HEK293 (cell line): ENCODE data around the gene LHFPL2.

Experiments
- BCL11A ChIP-seq: fragments of 450-650 bp; formaldehyde crosslinking; IDR thresholded peaks from 2 replicates; pipeline ENCODE4 v1.5.1; 2016; ENCODE audit warnings: low read depth, missing biosample characterization, missing genetic modification characterization
- FEZF1 ChIP-seq: fragments of 450-650 bp; formaldehyde crosslinking; IDR thresholded peaks from 2 replicates; pipeline ENCODE4 v1.5.1; 2016; ENCODE audit warnings: missing biosample characterization, missing genetic modification characterization
- GLI4 ChIP-seq: fragments of 450-650 bp; formaldehyde crosslinking; IDR thresholded peaks from 2 replicates; pipeline ENCODE4 v1.5.1; 2016; ENCODE audit warnings: missing biosample characterization, missing genetic modification characterization
- KLF16 ChIP-seq: fragments of 450-650 bp; formaldehyde crosslinking; IDR thresholded peaks from 2 replicates; pipeline ENCODE4 v1.5.1; 2017; ENCODE audit warnings: missing biosample characterization, missing genetic modification characterization
- ZNF138 ChIP-seq: fragments of 450-650 bp; formaldehyde crosslinking; IDR thresholded peaks from 2 replicates; pipeline ENCODE4 v1.5.1; 2016; ENCODE audit warnings: missing biosample characterization, missing genetic modification characterization, borderline replicate concordance
- ZNF140 ChIP-seq: fragments of 450-650 bp; formaldehyde crosslinking; IDR thresholded peaks from 2 replicates; pipeline ENCODE4 v1.5.1; 2016; ENCODE audit warnings: missing biosample characterization, missing genetic modification characterization
- ZNF174 ChIP-seq: fragments of 450-650 bp; formaldehyde crosslinking; IDR thresholded peaks from 2 replicates; pipeline ENCODE4 v1.5.0; 2017; ENCODE audit warnings: missing biosample characterization, mild to moderate bottlenecking, missing genetic modification characterization
- ZNF335 ChIP-seq: fragments of 450-650 bp; formaldehyde crosslinking; conservative IDR thresholded peaks from 2 replicates; pipeline ENCODE4 v1.5.1; 2016; ENCODE audit warnings: missing biosample characterization, missing genetic modification characterization
- ZNF548 ChIP-seq: fragments of 450-650 bp; formaldehyde crosslinking; IDR thresholded peaks from 2 replicates; pipeline ENCODE4 v1.5.1; 2016; ENCODE audit warnings: missing biosample characterization, missing genetic modification characterization
- ZNF768 ChIP-seq: fragments of 450-650 bp; formaldehyde crosslinking; IDR thresholded peaks from 2 replicates; pipeline ENCODE4 v1.5.1; 2018; ENCODE audit warnings: missing biosample characterization, mild to moderate bottlenecking, missing genetic modification characterization
- ZNF791 ChIP-seq: fragments of 450-650 bp; formaldehyde crosslinking; IDR thresholded peaks from 2 replicates; pipeline ENCODE4 v1.5.1; 2016; ENCODE audit warnings: missing biosample characterization, missing genetic modification characterization
- TF ChIP-seq, protein P1 (sequence below): fragments of 450-650 bp; formaldehyde crosslinking; IDR thresholded peaks from 2 replicates; pipeline ENCODE4 v1.5.1; 2016; ENCODE audit warnings: missing biosample characterization, missing genetic modification characterization

DNA sequence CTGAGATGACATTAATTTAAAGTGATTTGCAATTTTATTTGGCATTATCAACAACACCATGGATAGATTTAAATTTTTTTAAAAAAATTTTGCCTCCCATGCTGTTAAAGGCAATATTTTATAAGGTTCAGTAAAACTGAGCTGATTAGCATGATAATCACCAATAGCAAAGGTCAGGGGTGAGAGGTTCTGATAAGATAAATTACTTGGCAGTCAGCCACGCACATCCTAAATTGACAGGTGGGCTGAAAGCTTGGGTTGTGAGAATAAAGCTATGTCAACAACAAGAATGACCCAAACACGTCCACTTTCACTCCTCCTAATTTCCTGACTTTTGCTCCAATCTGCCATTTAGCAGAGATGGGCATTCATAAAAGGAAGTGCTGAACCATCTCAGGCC, 127.1 kb downstream of the LHFPL2 start:
- TF ChIP-seq ZNF140 (tag by site-specific recombination) = no peak
- no peak for TF ChIP-seq ZNF768 (tag by site-specific recombination)
- TF ChIP-seq, protein P1, sequence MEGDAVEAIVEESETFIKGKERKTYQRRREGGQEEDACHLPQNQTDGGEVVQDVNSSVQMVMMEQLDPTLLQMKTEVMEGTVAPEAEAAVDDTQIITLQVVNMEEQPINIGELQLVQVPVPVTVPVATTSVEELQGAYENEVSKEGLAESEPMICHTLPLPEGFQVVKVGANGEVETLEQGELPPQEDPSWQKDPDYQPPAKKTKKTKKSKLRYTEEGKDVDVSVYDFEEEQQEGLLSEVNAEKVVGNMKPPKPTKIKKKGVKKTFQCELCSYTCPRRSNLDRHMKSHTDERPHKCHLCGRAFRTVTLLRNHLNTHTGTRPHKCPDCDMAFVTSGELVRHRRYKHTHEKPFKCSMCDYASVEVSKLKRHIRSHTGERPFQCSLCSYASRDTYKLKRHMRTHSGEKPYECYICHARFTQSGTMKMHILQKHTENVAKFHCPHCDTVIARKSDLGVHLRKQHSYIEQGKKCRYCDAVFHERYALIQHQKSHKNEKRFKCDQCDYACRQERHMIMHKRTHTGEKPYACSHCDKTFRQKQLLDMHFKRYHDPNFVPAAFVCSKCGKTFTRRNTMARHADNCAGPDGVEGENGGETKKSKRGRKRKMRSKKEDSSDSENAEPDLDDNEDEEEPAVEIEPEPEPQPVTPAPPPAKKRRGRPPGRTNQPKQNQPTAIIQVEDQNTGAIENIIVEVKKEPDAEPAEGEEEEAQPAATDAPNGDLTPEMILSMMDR = no peak
- no peak for TF ChIP-seq GLI4 (tag by site-specific recombination)
- no peak for TF ChIP-seq ZNF174 (tag by site-specific recombination)
- no peak for TF ChIP-seq BCL11A
- no peak for TF ChIP-seq ZNF791
- no peak for TF ChIP-seq ZNF335
- no peak for TF ChIP-seq FEZF1 (tag by site-specific recombination)
- no peak for TF ChIP-seq ZNF548 (tag by site-specific recombination)
- no peak for TF ChIP-seq KLF16
- TF ChIP-seq ZNF138 (tag by site-specific recombination) = no peak
